BJ (cell line): Measurements from ENCODE around the gene CASTOR1. TPM values are rescaled to one million over a fixed set of nuclear protein-coding genes. Genes with fewer than 3 reads are reported as not detected.

Experiments used
- CTCF ChIA-PET: fragments of 350-600 bp; formaldehyde crosslinking; extraction: SDS; loops from one replicate; lab custom pipeline; 2021; ENCODE audit warnings: antibody characterized with exemption, inconsistent platforms; lab: Yijun Ruan, JAX
- POLR2A ChIA-PET: fragments of 300-600 bp; sonication (Branson Sonifier 250); formaldehyde crosslinking; extraction: SDS; loops from one replicate; lab custom pipeline; 2021; ENCODE audit warnings: antibody characterized with exemption; lab: Charles Lee
- DNase-seq: peaks from one replicate; pipeline ENCODE4 v3.0.0-alpha.2; 2011; ENCODE audit warnings: low read depth
- H3K27me3 ChIP-seq: 2 replicates; pipeline ENCODE4 v1.6.0; 2011; ENCODE audit warnings: low read length; ENCODE audit not compliant: control insufficient read depth, insufficient read depth
- H3K36me3 ChIP-seq: 2 replicates; pipeline ENCODE4 v1.5.1; 2011; ENCODE audit warnings: low read length; ENCODE audit not compliant: control insufficient read depth, insufficient read depth
- H3K4me3 ChIP-seq: 2 replicates; pipeline ENCODE4 v1.5.1; 2011; ENCODE audit warnings: low read depth, mild to moderate bottlenecking, control low read depth, low read length
- CTCF ChIP-seq: IDR thresholded peaks from 2 replicates; pipeline ENCODE4 v1.5.1; 2011; ENCODE audit warnings: low read depth, mild to moderate bottlenecking, control low read depth, inconsistent platforms, low read length, moderate library complexity; ENCODE audit not compliant: insufficient read depth
- polyA plus RNA-seq: library from polyadenylated mRNA; depleted of rRNA; stranded (reverse); fragments of >200 nt; gene quantifications from 2 replicates; pipeline ENCODE4 v1.2.3, GENCODE V29; 2011

Gene CASTOR1
- polyA plus RNA-seq, 1 experiment = 16.4 TPM

- POLR2A ChIA-PET = interaction anchor here (0.6 kb wide), 1 partner anchor 166 kb away, joined by 3 read pairs; no protein-coding TSS in a partner anchor
- no peak for DNase-seq
These were observed 39.2 kb downstream of the CASTOR1 start for GRCh38 chr22:30250039-30250565.

GRCh38 chr22:30249049-30250038, 40.0 kb downstream of the CASTOR1 start:
- no peaks in the 10 kb centered on the region for H3K36me3 ChIP-seq
- TF ChIP-seq CTCF = no peak
- H3K27me3 ChIP-seq = no peaks in the 10 kb centered on the region
- H3K4me3 ChIP-seq = no peak overlapping the region
- POLR2A ChIA-PET = no interaction called here
- no peak for DNase-seq
- CTCF ChIA-PET = interaction anchor here (0.9 to 3.4 kb wide), 3 partner anchors 12 to 141 kb away, joined by 3 to 15 read pairs (median 3); no protein-coding TSS in a partner anchor

More at GRCh38 chr22:30250039-30250565, 39.2 kb downstream of the CASTOR1 start:
- no peaks in the 10 kb centered on the region for H3K36me3 ChIP-seq
- no peak overlapping the region for H3K4me3 ChIP-seq
- H3K27me3 ChIP-seq = no peaks in the 10 kb centered on the region
- CTCF ChIA-PET = interaction anchor here (0.8 to 3.4 kb wide), 6 partner anchors 11 to 162 kb away, joined by 3 to 15 read pairs (median 4); no protein-coding TSS in a partner anchor
- no peak for TF ChIP-seq CTCF

GRCh38 chr22:30248484-30248883, 40.8 kb downstream of the CASTOR1 start:
- ChIA-PET CTCF (interaction anchor here (1.1 to 3.4 kb wide), 3 partner anchors 38 to 140 kb away, joined by 3 to 15 read pairs (median 3); no protein-coding TSS in a partner anchor), POLR2A (no interaction called here)
- H3K27me3 ChIP-seq = no peaks in the 10 kb centered on the region
- DNase-seq = no peak
- H3K36me3 ChIP-seq = peaks cover 4% of the 10 kb centered on the region
- no peak overlapping the region for H3K4me3 ChIP-seq
- no peak for TF ChIP-seq CTCF

- no peak for TF ChIP-seq CTCF
- no peak overlapping the region for H3K4me3 ChIP-seq
- H3K36me3 ChIP-seq = peaks cover 6% of the 10 kb centered on the region
- CTCF ChIA-PET = interaction anchor here (1.1 to 1.2 kb wide), 2 partner anchors 57 to 140 kb away, joined by 3 read pairs; no protein-coding TSS in a partner anchor
- H3K27me3 ChIP-seq = no peaks in the 10 kb centered on the region
- POLR2A ChIA-PET = no interaction called here
- DNase-seq = no peak
These were observed 41.3 kb downstream of the CASTOR1 start for GRCh38 chr22:30247974-30248373.

GRCh38 chr22:30247561-30247960, 41.7 kb downstream of the CASTOR1 start:
- no peak for TF ChIP-seq CTCF
- POLR2A ChIA-PET = no interaction called here
- CTCF ChIA-PET = interaction anchor here (1.1 to 1.2 kb wide), 2 partner anchors 57 to 140 kb away, joined by 3 read pairs; no protein-coding TSS in a partner anchor
- peaks cover 6% of the 10 kb centered on the region for H3K36me3 ChIP-seq
- no peak for DNase-seq
- H3K4me3 ChIP-seq = no peak overlapping the region
- H3K27me3 ChIP-seq = no peaks in the 10 kb centered on the region
